Ishikawa (cell line): ENCODE results near the gene SMG1.

ENCODE experiments used
- CEBPB ChIP-seq: IDR thresholded peaks from 2 replicates; pipeline ENCODE4 v1.6.1; 2012
- CREB1 ChIP-seq: IDR thresholded peaks from 2 replicates; pipeline ENCODE4 v1.6.1; 2012; ENCODE audit warnings: low read depth
- EGR1 ChIP-seq: IDR thresholded peaks from 2 replicates; pipeline ENCODE4 v1.6.1; 2012
- EP300 ChIP-seq: IDR thresholded peaks from 2 replicates; pipeline ENCODE4 v1.6.1; 2012; ENCODE audit warnings: borderline replicate concordance
- FOXM1 ChIP-seq: IDR thresholded peaks from 2 replicates; pipeline ENCODE4 v1.6.1; 2012; ENCODE audit warnings: low read depth, borderline replicate concordance
- NFIC ChIP-seq: IDR thresholded peaks from 2 replicates; pipeline ENCODE4 v1.6.1; 2012
- RAD21 ChIP-seq: IDR thresholded peaks from 2 replicates; pipeline ENCODE4 v1.6.1; 2012; ENCODE audit warnings: low read depth
- TAF1 ChIP-seq: IDR thresholded peaks from 2 replicates; pipeline ENCODE4 v1.6.1; 2012; ENCODE audit warnings: low read depth, mild to moderate bottlenecking
- TCF12 ChIP-seq: IDR thresholded peaks from 2 replicates; pipeline ENCODE4 v1.6.1; 2012; ENCODE audit warnings: low read depth
- TEAD4 ChIP-seq: IDR thresholded peaks from 2 replicates; pipeline ENCODE4 v1.6.1; 2012
- YY1 ChIP-seq: IDR thresholded peaks from 2 replicates; pipeline ENCODE4 v1.6.1; 2012; ENCODE audit warnings: low read depth
- ZBTB7A ChIP-seq: IDR thresholded peaks from 2 replicates; pipeline ENCODE4 v1.6.1; 2012; ENCODE audit warnings: low read depth
- TF ChIP-seq, protein P1 (sequence below): IDR thresholded peaks from 2 replicates; pipeline ENCODE4 v1.6.1; 2012
- TF ChIP-seq, protein P2 (sequence below): IDR thresholded peaks from 2 replicates; pipeline ENCODE4 v1.6.1; 2012; ENCODE audit warnings: low read depth, mild to moderate bottlenecking
- TF ChIP-seq, protein P3 (sequence below): IDR thresholded peaks from 2 replicates; pipeline ENCODE4 v1.6.1; 2012

SMG1 gene

DNA sequence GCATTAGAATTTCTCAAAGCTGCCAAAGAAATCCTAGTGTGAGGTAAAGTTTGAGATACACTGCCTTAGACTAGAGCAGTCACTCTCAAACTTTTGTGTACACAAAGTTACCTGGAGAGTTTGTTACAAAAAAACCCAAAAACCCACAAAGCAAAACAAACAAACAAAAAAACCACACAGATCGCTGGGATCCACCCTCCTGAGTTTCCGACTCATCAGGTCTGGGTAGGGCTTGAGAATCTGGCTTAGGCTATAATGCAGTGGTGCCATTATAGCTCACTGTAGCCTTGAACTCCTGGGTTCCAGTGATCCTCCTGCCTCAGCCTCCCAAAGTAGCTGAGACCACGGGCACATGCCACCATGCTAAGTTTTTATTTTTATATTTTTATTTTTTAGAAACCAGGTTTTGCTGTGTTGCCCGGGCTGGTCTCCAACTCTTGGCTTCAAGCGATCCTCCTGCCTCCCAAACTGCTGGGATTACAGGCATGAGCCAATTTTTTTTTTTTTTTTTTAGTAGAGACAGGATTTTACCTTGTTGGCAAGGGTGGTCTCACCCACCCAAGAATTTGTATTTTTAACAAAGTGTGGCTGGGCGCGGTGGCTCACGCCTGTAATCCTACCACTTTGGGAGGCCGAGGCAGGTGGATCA lies 22.3 kb upstream of the SMG1 start:
- no peak for TF ChIP-seq EP300
- no peak for TF ChIP-seq TEAD4
- TF ChIP-seq, protein P1, sequence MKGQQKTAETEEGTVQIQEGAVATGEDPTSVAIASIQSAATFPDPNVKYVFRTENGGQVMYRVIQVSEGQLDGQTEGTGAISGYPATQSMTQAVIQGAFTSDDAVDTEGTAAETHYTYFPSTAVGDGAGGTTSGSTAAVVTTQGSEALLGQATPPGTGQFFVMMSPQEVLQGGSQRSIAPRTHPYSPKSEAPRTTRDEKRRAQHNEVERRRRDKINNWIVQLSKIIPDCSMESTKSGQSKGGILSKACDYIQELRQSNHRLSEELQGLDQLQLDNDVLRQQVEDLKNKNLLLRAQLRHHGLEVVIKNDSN = no peak
- no peak for TF ChIP-seq EGR1
- TF ChIP-seq TCF12 = no peak

DNA sequence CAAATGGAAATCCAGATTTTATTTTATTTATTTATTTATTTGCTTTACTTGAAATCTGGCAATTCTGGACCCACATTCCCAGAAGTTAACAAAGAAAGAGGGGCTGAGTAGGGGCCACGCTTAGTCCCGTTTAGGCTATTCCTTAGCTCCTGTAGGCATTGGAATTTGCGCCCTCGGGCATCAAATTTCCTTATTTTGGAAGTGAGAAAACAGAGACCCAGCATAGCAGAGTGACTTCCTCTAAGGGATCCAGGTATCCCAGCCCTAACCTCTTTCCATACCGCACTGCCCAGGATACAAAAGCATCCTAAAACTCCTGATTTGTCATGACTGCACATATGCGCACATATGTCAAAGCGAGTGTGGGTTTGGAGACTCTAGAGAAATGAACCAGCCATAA lies 19.0 kb upstream of the SMG1 start:
- no peak for TF ChIP-seq TAF1
- no peak for TF ChIP-seq YY1
- TF ChIP-seq, protein P1 = no peak
- TF ChIP-seq, protein P2, sequence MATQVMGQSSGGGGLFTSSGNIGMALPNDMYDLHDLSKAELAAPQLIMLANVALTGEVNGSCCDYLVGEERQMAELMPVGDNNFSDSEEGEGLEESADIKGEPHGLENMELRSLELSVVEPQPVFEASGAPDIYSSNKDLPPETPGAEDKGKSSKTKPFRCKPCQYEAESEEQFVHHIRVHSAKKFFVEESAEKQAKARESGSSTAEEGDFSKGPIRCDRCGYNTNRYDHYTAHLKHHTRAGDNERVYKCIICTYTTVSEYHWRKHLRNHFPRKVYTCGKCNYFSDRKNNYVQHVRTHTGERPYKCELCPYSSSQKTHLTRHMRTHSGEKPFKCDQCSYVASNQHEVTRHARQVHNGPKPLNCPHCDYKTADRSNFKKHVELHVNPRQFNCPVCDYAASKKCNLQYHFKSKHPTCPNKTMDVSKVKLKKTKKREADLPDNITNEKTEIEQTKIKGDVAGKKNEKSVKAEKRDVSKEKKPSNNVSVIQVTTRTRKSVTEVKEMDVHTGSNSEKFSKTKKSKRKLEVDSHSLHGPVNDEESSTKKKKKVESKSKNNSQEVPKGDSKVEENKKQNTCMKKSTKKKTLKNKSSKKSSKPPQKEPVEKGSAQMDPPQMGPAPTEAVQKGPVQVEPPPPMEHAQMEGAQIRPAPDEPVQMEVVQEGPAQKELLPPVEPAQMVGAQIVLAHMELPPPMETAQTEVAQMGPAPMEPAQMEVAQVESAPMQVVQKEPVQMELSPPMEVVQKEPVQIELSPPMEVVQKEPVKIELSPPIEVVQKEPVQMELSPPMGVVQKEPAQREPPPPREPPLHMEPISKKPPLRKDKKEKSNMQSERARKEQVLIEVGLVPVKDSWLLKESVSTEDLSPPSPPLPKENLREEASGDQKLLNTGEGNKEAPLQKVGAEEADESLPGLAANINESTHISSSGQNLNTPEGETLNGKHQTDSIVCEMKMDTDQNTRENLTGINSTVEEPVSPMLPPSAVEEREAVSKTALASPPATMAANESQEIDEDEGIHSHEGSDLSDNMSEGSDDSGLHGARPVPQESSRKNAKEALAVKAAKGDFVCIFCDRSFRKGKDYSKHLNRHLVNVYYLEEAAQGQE = no peak
- no peak for TF ChIP-seq EGR1

DNA sequence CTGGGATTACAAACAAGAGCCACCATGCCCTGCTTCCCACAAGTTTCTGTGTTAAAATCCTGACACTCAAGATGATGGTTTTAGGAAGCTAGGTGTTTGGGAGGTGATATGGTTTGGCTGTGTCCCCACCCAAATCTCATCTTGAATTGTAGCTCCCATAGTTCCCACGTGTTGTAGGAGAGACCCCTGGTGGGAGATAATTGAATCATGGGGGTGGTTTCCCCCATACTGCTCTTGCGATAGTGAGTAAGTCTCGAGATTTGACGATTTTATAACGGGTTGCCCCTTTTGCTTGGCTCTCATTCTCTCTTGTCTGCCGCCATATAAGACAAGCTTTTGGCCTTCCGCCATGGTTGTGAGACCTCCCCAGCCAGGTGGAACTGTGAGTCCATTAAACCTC lies 17.2 kb upstream of the SMG1 start:
- TF ChIP-seq EGR1 = no peak
- no peak for TF ChIP-seq FOXM1
- no peak for TF ChIP-seq ZBTB7A
- TF ChIP-seq TEAD4 = no peak
- TF ChIP-seq, protein P3, sequence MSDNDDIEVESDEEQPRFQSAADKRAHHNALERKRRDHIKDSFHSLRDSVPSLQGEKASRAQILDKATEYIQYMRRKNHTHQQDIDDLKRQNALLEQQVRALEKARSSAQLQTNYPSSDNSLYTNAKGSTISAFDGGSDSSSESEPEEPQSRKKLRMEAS = no peak
- TF ChIP-seq EP300 = no peak
- no peak for TF ChIP-seq RAD21

DNA sequence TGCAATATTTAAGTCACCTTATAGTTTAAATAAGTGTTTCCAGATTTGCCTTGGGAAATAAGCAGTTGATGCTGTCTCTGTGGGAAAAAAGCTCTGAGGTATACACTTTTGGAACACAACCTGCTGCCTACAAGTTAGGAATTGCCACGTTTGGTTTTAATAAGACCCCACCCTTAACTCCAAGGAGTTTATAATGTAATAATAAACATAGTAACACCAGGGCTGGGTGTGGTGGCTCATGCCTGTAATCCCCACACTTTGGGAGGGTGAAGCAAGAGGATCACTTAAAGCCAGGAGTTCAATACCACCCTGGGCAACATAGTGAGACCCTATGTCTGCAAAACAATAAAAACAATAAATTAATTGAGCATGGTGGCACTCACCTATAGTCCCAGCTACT lies 15.9 kb upstream of the SMG1 start:
- TF ChIP-seq, protein P3 = no peak
- TF ChIP-seq CEBPB (no peak), CREB1 (no peak), FOXM1 (no peak), EP300 (no peak), TEAD4 (no peak), EGR1 (no peak), TCF12 (no peak), TAF1 (no peak), YY1 (no peak), ZBTB7A (no peak), NFIC (no peak), RAD21 (no peak)
- TF ChIP-seq, protein P2 = no peak
- TF ChIP-seq, protein P1 = no peak

DNA sequence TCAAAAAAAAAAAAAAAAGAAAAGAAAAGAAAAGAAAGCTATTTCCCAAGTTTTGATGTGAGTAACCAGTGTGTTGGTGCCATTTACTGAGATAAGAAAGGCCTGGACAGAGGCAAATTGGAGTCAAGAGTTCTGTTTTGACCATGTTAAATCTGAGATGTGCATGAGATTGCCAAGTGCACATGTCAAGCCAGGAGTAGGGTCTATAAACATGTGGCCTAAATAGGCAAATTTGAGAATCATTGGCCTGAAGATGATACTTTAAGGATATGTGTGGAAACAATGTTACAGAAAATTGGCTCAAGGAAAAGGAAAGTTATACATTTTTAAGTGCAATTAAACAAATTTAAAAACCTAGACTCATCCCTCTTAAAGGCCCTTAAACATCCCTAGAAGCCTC lies 15.3 kb upstream of the SMG1 start:
- TF ChIP-seq RAD21 = no peak
- no peak for TF ChIP-seq CREB1
- TF ChIP-seq CEBPB = no peak
- no peak for TF ChIP-seq EGR1
- TF ChIP-seq TCF12 = no peak
- TF ChIP-seq, protein P1 = no peak
- TF ChIP-seq, protein P2 = no peak
- no peak for TF ChIP-seq ZBTB7A
- TF ChIP-seq EP300 = no peak
- TF ChIP-seq NFIC = no peak
- TF ChIP-seq TEAD4 = no peak
- no peak for TF ChIP-seq TAF1
- no peak for TF ChIP-seq FOXM1
